ENCODE measurements around the gene SAMD4A. TPM values are rescaled to one million over a fixed set of nuclear protein-coding genes. Genes with fewer than 3 reads are reported as not detected.

Gene SAMD4A
- total and polyA plus RNA-seq, 8 donors: 4.5 to 40.5 (median 8.0) TPM

- ATAC-seq: peak; percentile 57
- H3K9me3 ChIP-seq: no peaks in the 10 kb centered on the region
- intact Hi-C loops (cut with DNase I): no loop called here
- H3K4me3 ChIP-seq: no peak overlapping the region
- peaks cover 0 to 3% of the 10 kb centered on the region in 2 donors for H3K4me1 ChIP-seq
- no peaks in the 10 kb centered on the region for H3K36me3 ChIP-seq
- peak overlapping the region; percentile 33 to 55 for H3K27ac ChIP-seq
- H3K27me3 ChIP-seq: no peaks in the 10 kb centered on the region
- no peak for DNase-seq
- no peak for TF ChIP-seq CTCF (IDR thresholded peaks at IDR 0.05)
Observed at GRCh38 chr14:54730156-54730961, 163.4 kb downstream of the SAMD4A start.

DNA sequence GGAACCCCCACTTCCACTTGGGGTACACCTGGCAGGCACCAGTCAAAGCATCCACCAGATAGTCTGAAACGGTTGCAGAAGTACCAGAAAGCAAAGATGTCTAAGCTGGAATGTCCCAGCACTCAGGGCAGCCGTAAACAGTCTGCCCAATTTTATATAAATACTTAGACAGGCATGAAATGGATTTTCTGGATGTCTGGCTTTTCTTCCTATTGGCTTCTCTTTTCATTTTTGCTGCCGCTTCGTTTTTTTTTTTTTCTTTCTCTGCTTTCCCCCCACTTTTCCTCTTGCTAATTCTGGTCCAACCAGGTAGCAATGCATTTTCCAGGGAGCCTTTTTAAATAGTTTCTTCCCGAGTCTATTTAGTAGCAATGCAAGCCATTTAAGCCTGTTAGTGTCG is 168.0 kb downstream of the SAMD4A start:
- Histone ChIP-seq H3K36me3 (no peaks in the 10 kb centered on the region), H3K27me3 (no peaks in the 10 kb centered on the region), H3K4me3 (no peak overlapping the region), H3K27ac (no peak overlapping the region), H3K4me1 (peaks cover 0 to 3% of the 10 kb centered on the region in 2 donors), H3K9me3 (no peaks in the 10 kb centered on the region)
- no peak for TF ChIP-seq CTCF (IDR thresholded peaks at IDR 0.05)
- no peak for DNase-seq
- ATAC-seq: no peak
- intact Hi-C loops (cut with DNase I): no loop called here

GRCh38 chr14:54735424-54735823 is 168.5 kb downstream of the SAMD4A start:
- Histone ChIP-seq H3K27me3 (no peaks in the 10 kb centered on the region), H3K4me3 (no peak overlapping the region), H3K9me3 (no peaks in the 10 kb centered on the region), H3K4me1 (peaks cover 0 to 3% of the 10 kb centered on the region in 2 donors), H3K36me3 (no peaks in the 10 kb centered on the region), H3K27ac (no peak overlapping the region)
- no peak for TF ChIP-seq CTCF (IDR thresholded peaks at IDR 0.05)
- ATAC-seq (no peak), DNase-seq (no peak)
- intact Hi-C loops (cut with DNase I): no loop called here

GRCh38 chr14:54737132-54737711 is 170.3 kb downstream of the SAMD4A start:
- Histone ChIP-seq H3K27ac (no peak overlapping the region), H3K9me3 (no peaks in the 10 kb centered on the region), H3K36me3 (no peaks in the 10 kb centered on the region), H3K4me1 (no peaks in the 10 kb centered on the region), H3K4me3 (no peak overlapping the region), H3K27me3 (no peaks in the 10 kb centered on the region)
- no peak for TF ChIP-seq CTCF (IDR thresholded peaks at IDR 0.05)
- DNase-seq (no peak), ATAC-seq (no peak)
- intact Hi-C loops (cut with DNase I): no loop called here

DNA sequence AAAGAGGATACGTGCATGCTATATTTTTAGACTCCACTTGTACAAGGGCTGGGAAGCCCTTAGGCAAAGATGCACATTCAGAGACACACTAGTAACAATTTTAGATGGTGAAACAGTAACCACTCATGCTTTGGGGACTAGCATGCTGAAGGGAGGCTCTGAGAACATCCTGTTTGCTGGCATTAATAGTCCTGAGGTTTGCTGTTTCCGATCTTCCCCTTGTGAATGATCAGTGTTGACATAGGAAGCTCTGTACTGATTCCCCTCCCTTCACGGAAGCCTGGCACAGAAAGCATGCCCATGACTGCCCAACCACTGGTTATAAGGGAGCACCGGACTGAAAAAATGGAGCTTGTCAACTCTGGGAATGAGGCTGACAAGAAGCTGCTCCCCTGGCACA is 171.1 kb downstream of the SAMD4A start:
- Histone ChIP-seq H3K36me3 (no peaks in the 10 kb centered on the region), H3K9me3 (no peaks in the 10 kb centered on the region), H3K27me3 (no peaks in the 10 kb centered on the region), H3K4me1 (no peaks in the 10 kb centered on the region), H3K4me3 (no peak overlapping the region), H3K27ac (no peak overlapping the region)
- DNase-seq (no peak), ATAC-seq (no peak)
- TF ChIP-seq CTCF (IDR thresholded peaks at IDR 0.05): no peak
- intact Hi-C loops (cut with DNase I): no loop called here

Data from left lung (tissue), 10 donors.